CD4-positive, alpha-beta T cell treated with Interleukin-15 for 1 hour (primary cell): ENCODE data around the gene PPP1R12B.
"Not testable (repeated sequence)": the region's sequence is repeated elsewhere in the genome, so short reads cannot be mapped to it uniquely, and the experiment has no call there.

Experiments used
- DNase-seq: peaks from one replicate; pipeline ENCODE4 v3.0.0-alpha.2; 2020

The PPP1R12B gene

DNA sequence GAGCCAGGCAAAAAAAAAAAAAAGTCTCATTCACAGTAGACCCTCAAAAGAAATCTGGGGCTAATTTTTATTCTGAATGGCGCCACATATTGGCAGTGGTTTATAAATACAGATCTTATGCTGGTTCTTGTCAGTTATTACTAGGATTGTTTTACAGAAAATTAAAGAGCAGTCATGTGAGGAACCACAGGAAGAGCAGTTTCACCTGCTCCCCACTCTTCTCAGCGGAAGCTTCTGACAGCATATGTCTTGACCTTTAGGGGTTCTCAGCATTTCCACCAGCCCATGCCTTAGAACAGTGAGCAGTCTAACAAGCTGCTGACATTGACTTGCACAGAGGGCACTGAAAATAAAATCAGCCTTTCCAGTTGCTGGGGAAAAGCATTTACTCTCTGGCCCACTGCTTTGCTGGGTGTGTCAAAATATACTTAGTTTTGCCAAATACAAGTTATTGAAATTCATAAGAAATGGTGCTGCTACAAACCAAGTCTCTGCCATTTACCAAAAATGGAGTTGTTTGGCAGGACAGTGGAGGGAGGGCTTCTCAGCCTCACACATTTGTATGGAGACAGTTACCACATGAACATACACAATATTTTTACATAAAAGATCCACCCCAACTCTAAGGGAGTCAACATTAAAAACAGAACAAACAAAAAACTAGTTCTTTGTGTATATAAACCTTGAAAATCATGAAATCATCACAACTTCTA, 217.5 kb downstream of the PPP1R12B start:
- no peak for DNase-seq

DNA sequence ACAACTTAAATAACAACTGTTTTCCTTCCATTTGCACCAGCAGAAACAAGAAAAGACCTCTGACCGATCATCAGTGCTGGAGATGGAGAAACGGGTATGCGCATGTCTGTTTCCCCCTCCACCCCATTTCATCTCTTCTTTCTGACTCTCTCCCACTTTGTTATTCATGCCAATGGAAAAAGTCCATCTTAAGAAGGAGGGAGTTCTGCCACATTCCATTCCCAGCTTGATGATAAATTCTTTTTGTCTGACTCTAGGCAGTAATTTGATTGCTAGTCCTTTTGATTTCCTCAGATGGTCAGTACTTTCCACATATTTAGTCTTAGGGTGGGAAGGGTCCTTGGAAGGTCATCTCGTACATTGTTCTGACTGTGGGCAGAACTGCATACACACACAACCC, 219.2 kb downstream of the PPP1R12B start:
- no peak for DNase-seq

DNA sequence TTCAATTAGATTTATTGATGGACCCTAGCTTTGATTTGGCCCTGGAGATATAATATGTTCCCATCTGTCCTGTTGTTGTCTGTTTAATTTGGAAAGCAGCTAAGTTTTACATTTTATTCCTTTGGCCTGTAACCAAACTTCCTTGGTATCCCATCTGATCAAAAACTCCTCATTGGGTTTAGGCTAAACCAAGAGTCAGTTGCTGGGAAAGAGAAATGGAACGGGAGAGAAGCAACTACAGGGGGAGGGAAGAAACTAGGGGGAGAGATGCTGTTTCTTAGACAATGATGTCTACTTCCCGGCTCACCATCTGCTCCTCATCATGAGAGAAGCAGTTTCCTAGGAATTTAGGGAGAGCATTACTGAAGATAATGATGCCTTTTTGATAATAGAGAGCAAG, 219.9 kb downstream of the PPP1R12B start:
- no peak for DNase-seq

DNA sequence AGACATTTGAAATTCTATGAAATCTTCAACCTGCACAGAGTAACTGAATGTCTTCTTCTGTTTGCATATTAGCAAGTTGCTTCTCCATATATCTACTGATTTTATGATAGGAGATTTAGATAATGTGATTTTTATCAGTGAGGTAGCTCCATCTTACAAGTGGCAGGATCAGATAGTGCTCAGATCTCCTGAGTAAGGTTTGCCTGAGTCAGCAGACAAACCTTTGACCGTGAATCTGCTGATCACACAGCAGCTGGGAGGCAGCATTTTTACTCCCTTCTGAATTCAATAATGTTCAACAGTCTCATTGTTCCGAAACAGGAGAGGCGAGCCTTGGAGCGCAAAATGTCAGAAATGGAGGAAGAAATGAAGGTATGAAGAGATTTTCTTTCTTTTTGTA, 220.3 kb downstream of the PPP1R12B start:
- no peak for DNase-seq

DNA sequence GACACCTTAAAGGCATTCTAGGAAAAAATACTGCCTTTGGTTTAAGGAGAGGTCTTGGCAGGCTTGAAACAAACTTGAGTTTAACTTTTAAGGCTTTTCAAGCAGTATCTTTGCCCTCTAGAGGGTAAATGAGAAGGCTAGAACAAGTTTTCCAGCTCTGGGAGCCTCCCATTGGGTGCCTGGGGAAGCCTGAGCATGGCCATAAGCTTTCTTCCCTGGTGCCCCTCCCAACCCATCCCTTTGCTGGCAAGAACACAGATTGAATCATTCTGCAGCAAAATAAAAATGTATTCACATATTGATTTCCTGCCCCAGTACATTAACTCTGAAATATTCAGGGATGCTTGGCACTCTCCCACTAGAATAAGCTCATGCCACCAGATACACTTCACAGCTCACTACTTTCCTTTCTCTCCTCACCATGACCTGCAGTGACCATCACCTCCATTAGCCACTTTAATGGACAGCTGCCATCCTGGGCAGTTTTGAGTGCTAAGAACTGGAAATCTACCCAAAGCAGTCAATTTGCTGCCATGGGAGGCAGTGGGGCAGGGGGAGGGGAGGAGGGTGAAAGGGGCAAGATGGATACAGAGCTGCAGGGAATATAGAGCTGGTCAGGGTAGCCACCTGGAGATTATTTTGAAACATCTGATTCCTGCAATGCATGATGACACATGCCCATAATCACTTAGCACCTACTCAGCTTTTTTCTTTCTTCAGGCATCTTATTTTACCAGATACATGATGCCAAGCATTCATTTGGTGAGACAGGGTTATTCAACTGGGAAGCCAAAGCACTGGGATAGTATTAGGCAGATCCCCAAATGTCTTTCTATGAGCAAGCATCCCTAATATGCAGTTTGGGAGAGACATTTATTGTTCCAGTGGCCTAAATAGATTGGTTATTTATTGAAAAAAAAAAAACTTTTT, 221.2 kb downstream of the PPP1R12B start:
- DNase-seq = no peak

DNA sequence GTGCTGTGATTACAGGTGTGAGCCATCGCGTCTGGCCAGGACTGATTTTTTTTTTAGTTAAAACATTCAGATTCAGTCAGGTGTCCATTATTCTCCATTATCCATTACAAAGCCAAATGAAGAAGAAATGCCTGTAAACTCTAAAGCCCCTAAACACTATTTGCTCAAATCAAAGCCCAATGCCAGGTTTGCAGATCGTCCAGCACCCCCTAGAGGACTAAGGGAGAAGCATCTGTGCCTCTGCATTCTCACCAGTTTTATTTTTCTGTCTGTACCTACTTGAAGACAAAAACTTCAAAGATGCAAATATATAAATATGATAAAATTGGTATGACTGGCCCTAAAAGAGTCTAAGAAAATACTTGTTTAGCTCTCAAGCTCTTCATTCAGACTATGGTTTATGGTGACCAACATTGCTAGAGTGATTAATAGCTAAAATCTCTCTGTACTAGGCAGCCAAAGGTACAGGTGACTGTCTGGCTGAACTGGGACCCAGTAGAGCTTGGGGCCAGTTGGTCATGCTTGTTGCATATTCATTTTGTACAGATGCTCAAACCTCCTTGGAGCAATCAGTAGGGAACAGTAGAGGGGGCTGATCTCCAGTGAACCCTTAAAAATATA, 223.3 kb downstream of the PPP1R12B start:
- no peak for DNase-seq

DNA sequence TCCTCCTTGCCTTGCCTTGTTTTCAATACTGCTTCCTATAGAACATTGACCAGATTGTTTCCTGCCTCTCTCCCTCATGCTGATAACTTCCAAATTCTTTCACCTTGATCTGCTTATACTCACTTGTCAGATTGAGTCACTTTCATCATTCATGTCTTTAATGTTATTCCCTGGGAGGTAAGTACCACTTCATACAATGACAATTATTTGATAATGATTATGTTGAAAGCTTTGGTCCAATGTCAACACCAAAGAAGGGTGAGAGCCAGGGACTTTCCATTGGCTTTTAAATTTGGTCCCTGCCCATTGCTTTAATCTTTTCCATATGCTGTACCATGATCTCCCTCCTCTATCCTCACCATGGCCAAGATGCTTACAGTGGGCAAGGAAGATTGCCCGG, 224.4 kb downstream of the PPP1R12B start:
- no peak for DNase-seq

DNA sequence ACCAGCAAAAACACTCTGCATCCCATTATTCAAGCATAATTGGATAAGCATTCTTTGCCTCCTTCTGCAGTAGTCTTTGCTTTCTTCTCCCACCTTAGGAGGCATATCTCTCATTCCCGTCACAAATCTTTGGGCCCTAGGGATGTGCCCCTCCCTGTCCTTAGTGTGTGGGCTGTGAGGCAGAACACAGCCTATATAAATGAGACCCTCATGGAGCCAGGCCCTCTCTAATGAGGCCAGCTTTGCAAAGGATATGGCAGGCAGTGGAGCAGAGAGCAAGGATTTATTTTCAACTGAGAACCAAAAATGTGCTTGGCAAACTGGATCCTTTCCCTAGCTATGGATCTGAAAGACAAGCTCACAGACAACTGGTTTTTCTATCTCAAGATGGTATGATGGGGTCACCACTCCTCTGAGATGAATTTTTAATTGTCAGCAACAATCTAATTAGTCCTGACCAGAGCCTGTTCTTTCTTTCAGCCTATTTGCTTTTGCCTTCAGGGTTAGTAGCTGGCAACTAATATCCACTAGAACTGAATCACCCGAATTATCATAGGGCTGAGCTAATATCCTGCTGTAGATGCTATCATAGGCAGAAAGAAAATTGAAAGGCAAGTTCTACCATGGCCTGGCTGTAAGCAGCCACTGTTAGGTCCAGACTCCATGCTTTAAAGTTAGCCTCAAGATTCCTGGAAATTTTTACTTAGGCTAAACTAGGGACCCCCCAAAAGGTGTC, 227.6 kb downstream of the PPP1R12B start:
- DNase-seq = no peak

DNA sequence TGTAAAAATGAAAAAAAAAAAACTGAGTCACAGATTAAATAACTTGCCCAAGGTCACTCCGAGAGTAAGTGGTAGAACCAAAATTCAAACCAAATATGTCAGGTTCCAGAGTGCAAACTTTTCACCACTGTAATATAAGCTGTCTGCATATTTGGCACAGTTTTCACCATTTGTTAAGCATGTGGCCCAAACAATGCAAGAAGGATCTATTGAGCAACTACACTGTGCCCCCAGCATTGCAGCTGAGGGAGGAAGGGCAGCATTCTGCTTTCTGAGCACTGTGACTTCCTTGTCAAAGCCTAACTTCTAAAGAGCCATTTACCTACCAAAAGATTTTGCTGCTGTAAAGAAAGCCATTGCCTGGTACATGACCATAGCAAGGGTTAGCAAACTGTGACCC, 228.3 kb downstream of the PPP1R12B start:
- no peak for DNase-seq

DNA sequence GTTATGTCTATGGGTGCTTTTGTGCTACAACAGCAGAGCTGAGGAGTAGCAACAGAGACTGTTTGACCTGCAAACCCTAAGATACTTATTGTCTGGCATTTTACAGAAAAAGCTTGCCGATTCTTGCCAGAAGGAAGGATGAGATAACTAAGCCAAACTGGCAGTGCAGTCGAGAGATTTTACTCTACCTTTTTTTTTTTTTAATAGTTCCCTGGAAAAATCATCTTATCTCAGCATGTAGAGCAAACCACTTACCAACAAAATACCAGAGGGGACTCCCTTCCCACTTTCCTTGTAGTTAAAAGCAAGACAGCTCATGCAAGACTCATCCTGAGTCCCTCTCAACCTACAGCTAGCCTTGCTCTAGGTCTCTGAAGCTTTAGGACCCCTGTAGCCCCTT, 228.9 kb downstream of the PPP1R12B start:
- no peak for DNase-seq

DNA sequence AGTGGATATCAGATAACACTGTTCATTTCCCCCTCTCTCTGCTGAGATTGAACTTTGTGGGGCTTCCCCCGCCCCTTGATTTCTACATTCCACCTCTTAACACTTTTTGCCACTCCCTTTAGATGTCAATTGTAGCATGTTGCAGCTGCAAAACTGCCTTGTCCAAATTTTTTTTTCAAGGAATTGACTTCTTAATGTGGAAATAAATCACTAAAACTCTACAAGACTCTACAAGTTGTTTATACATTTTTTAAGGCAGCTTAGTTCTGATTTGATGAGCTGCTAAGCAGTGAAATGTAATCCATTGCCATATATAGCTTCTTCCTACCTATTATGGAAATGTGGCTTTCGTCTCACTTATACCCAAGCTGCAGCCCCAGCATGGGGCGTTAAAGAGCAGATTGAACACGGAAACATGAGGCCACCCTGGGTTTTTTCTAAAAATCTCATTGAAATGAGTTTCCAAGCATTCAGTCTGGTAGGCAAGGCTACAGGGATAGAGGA, 229.6 kb downstream of the PPP1R12B start:
- DNase-seq = no peak

DNA sequence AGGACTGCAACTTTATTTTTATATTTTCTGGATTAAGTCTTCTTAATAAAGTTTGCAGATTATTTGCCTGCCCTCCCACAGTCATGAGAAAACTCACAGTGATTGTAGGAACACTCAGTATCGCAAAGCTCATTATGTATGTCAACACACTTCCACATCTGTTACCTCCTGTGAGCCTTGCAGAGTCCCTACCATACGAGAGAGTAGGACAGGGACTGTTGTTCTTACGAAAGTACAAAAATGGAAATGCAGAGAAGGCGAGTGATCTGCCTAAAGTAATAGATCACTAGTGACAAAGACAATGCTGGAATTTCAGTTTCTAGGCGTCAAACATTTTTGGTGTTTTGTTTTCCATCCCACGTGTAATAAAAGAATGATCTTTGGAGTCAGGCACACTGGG, 230.1 kb downstream of the PPP1R12B start:
- DNase-seq = no peak

DNA sequence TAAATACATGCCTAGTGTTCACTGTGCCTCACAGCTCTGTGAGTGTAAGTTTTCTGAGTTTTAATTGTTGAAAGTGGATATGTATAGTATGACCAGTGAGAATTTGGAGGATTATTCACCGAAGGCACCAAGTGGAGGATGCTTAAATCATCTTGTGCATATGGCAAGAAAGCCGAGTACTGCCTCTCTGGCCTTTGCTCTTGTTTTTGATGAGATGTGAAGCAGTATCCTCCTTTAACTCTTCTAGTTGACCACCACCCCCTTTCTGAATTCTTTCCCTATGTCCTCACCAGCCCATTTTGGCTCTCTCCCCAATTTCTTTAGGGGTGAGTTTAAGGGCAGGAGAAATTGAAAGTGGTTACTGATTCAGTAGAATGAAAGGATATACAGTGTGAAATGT, 231.3 kb downstream of the PPP1R12B start:
- DNase-seq = no peak

DNA sequence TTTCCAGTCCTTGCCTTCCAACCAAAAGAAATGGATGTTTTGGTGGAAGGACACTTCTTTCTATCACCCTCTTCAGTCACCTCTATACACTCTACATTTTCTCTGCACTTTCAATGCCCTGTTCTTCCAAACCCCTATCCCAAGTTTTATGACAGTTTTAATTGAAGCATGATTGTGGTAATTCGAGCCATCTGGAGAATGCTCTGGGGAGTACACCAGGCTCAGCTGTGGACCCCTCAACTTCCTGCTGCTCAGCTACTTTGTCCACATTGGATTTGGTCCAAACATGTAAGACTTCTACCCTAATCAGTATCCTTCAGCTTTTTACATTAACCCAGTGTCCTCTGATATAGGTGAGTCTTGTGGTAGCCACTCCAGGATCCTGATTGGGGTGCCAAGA, 232.1 kb downstream of the PPP1R12B start:
- no peak for DNase-seq

DNA sequence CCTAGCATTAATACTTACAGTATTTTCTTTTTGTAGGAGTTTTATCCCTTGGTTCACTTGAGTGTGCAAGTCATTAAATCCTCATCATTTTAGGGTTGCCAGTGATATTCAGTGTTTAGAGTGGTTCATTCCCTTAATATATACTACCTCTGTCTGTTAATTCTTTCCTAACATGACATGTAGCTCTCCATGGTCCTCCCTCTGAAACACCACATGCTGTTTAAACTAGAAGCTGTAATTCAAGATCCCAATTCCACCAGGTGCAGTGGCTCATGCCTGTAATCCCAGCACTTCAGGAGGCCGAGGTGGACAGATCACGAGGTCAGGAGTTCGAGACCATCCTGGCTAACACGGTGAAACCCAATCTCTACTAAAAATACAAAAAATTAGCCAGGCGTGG, 233.9 kb downstream of the PPP1R12B start:
- not testable (repeated sequence) for DNase-seq

DNA sequence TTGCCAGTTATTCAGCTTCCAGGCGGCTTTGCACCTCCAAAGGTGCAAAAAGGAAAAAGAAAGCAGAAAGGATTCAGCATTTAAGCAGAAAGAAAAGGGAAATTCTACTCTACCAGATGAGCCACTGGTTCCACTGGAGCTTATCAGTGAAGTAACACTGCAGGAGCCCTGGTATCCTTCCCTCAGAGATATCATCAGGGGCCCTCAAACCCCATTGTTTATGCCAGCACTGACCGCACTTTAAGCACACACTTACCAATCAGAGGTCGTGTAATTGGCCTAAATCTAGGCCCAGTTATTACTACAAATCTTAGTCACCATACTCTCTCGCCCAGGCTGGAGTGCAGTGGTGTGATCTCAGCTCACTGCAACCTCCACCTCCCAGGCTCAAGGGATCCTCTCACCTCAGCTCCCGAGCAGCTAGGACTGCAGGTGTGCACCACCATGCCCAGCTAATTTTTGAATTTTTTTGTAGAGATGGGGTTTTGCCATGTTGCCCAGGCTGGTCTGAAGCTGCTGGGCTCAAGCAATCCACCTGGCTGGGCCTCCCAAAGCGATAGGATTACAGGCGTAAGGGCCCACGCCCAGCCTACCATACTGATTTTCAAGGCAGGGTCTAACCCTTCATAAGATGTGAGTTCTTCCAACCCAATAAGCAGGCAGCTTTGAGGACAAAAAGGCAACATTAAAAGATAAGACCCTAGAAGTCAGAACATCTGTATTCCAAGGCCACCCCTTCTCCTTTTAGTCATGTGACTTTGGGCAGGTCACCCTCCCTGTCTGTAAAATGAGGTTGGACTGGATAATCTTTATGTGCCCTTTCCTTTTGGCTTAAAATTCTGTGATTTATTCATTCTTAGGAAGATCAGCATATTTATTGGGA, 236.4 kb downstream of the PPP1R12B start:
- DNase-seq = no peak

DNA sequence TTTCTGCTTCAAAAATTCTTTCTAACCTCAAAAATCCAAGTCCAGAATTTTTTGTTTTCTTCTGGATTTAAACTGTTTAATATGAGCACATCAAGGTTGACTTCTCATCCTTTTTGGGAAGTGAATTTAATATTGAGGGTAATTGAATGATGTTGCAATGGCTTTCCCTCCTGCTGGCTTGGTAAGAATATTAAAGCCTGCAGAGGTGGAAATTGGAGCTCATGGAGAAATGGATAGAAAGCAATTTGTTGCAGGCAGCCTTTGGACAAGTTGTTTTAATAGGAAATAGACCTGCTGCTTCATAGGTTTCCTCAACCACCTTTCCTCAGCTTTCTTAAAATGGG, 237.1 kb downstream of the PPP1R12B start:
- DNase-seq = no peak

DNA sequence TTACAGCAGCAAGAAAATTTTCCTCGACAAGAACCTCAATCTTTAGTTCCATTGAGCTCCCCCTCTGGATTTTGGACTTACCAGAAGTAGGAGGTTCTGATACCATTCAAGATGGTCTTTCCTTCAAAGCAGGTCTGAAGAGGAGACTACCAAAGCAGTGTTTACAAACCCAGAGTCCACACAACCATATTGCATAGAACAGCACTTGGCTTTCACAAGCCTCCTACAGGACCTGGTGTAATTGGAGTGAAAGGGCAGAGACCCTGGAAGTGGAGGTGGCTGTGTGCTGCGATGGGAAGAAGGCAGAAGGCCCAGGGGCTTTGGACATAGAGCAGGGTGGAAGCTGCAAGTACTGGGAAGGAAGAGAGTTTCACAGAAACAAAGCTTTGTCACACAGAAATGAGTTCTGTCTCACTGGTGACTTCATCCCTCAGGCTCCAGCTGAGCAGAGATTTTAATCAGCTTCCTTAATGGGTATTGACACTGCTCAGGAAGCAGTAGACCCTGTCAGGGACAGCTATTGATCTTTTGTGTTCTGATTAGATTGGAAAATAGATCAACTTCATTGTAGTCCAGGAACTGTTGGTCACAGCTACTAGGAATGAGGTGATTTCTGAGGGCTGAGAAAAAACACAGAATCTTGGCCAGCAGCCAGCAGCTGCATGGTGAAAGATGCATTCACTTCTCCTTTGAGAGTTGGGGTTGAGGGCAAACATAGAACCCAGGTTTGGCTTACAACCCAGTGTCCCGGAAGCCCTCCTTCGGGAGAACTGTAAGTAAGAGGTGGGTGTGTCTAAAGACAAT, 237.7 kb downstream of the PPP1R12B start:
- DNase-seq = no peak

DNA sequence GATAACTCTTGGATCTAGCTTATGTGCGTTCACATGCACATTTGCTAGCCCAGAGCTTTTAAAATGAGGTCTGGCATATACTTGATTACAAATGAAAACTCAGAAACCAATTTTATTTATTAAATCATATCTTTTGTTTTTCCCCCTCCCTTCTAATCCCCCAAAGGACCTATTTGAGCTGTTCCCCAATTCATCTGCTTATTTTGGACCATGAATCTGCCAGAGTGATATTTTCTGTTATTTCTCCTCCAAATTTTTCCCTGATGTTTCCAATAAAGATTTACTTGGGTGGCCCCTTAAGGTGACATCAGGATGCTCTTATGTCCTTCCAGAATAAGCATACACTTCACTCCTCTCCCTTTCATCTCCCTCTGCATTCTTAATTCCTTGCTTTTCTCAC, 238.4 kb downstream of the PPP1R12B start:
- no peak for DNase-seq

DNA sequence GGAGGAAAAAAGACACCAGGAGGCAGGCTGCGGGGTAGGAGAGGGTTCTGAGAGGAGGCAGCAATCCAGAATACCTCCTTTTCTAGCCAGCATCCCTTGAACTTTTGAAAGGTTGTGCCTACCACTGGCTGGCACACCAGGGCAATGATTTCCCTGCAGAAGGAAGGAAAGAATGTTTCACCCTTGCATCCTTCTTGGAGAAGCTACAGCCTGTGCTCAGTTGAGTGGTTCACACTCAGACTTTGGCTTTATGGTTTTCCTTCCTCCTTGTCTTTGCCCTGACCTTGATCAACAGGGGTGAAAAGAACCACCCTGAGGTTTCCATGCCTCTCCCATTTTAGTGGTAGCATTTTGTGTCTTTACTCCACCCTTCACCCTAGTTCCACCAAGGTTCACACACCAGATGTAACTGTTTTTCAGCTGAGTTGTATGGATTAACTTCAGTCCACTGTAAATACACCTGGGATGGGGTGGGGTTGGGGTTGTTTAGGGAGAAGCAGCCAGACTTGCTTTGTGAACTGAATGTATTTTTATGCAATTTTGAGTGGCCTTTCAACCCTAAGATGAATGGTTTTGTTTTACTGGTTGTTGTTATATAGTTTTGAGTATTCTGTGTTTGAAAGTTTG, 239.5 kb downstream of the PPP1R12B start:
- DNase-seq = no peak
